HepG2 (cell line): ENCODE results near the gene TM4SF1. TPM values are rescaled to one million over a fixed set of nuclear protein-coding genes. Genes with fewer than 3 reads are reported as not detected.
A peak's percentile ranks its signal among the peaks of the same experiment; 100 is the strongest.

Experiments
- KAT7 ChIP-seq: IDR thresholded peaks from 2 replicates; pipeline ENCODE4 v1.6.1; 2018; ENCODE audit warnings: borderline replicate concordance, missing compliant biosample characterization
- MAFG ChIP-seq: sonication (generic); formaldehyde crosslinking; IDR thresholded peaks from 2 replicates; pipeline ENCODE4 v1.5.1; 2020; ENCODE audit warnings: mild to moderate bottlenecking, missing genetic modification reagents
- MLX ChIP-seq: IDR thresholded peaks from 2 replicates; pipeline ENCODE4 v1.6.1; 2016
- NAIF1 ChIP-seq: sonication (generic); formaldehyde crosslinking; IDR thresholded peaks from 2 replicates; pipeline ENCODE4 v1.5.0; 2020; ENCODE audit warnings: mild to moderate bottlenecking, missing genetic modification reagents, borderline replicate concordance
- NFE2L2 ChIP-seq: fragments of 150-350 bp; IDR thresholded peaks from 2 replicates; pipeline ENCODE4 v1.6.1; 2014; ENCODE audit warnings: low read length
- PATZ1 ChIP-seq: sonication (generic); formaldehyde crosslinking; IDR thresholded peaks from 2 replicates; pipeline ENCODE4 v1.4.0; 2020; ENCODE audit warnings: missing genetic modification reagents
- PHF5A ChIP-seq: IDR thresholded peaks from one replicate; pipeline ENCODE4 v1.6.1; 2018; ENCODE audit warnings: low read depth, missing genetic modification reagents; ENCODE audit not compliant: unreplicated experiment
- TBX2 ChIP-seq: sonication (generic); formaldehyde crosslinking; IDR thresholded peaks from 2 replicates; pipeline ENCODE4 v1.5.0; 2020; ENCODE audit warnings: missing genetic modification reagents, mild to moderate bottlenecking, borderline replicate concordance
- ZBTB37 ChIP-seq: sonication (generic); formaldehyde crosslinking; IDR thresholded peaks from 2 replicates; pipeline ENCODE4 v1.4.0; 2020; ENCODE audit warnings: mild to moderate bottlenecking, missing genetic modification reagents
- ZMAT5 ChIP-seq: sonication (generic); formaldehyde crosslinking; IDR thresholded peaks from 2 replicates; pipeline ENCODE4 v1.5.0; 2020; ENCODE audit warnings: mild to moderate bottlenecking, low read depth, missing genetic modification reagents, borderline replicate concordance
- ZNF280D ChIP-seq: sonication (generic); formaldehyde crosslinking; IDR thresholded peaks from 2 replicates; pipeline ENCODE4 v1.5.1; 2020; ENCODE audit warnings: mild to moderate bottlenecking, missing genetic modification reagents
- ZNF282 ChIP-seq: fragments of 450-650 bp; IDR thresholded peaks from 2 replicates; pipeline ENCODE4 v1.6.1; 2018; ENCODE audit not compliant: partially characterized antibody
- ZNF337 ChIP-seq: sonication (generic); formaldehyde crosslinking; IDR thresholded peaks from 2 replicates; pipeline ENCODE4 v1.5.1; 2020; ENCODE audit warnings: missing genetic modification reagents, low read depth, mild to moderate bottlenecking, borderline replicate concordance
- ZNF710 ChIP-seq: sonication (generic); formaldehyde crosslinking; IDR thresholded peaks from 2 replicates; pipeline ENCODE4 v1.5.0; 2020; ENCODE audit warnings: mild to moderate bottlenecking, missing genetic modification reagents, borderline replicate concordance
- ZNF766 ChIP-seq: sonication (generic); formaldehyde crosslinking; IDR thresholded peaks from 2 replicates; pipeline ENCODE4 v1.5.0; 2020; ENCODE audit warnings: missing genetic modification reagents, borderline replicate concordance
- ZSCAN29 ChIP-seq: sonication (generic); formaldehyde crosslinking; conservative IDR thresholded peaks from 2 replicates; pipeline ENCODE4 v1.4.0; 2020; ENCODE audit warnings: mild to moderate bottlenecking, missing genetic modification reagents
- polyA plus RNA-seq, 8 experiments: library from polyadenylated mRNA; depleted of rRNA in 3 of 8; stranded (reverse) in 7 of 8; unstranded in 1 of 8; fragments of >200 nt; fragmentation: Illumina TruSeq in 4 of 8; extraction: Trizol in 4 of 8; gene quantifications; 2 replicates each; pipeline versions ENCODE4 v1.2.1 to v1.2.3, GENCODE V29; 2011 to 2016; ENCODE audit warnings: low read depth in 4 of 8, missing spikeins in 1 of 8, mixed read lengths in 1 of 8; ENCODE audit not compliant: insufficient read depth in 1 of 8
- total RNA-seq, 5 experiments: library from RNA; depleted of rRNA; stranded (reverse); fragments of >200 nt; fragmentation: Illumina TruSeq; extraction: Trizol; gene quantifications; 2 replicates each; pipeline ENCODE4 v1.2.3, GENCODE V29; 2016; ENCODE audit warnings: low read depth in 1 of 5

Gene TM4SF1
- total and polyA plus RNA-seq, 2 of the 13 experiments (the other 11 are each of a cell fraction or from before 2014, with no cell fraction given), result 431 to 1,359 TPM

- TF ChIP-seq ZNF710 (CRISPR knock-in tag) (no peak), PATZ1 (no peak; the same call in 1 of the 2 replicates), ZNF766 (CRISPR knock-in tag) (no peak), ZBTB37 (CRISPR knock-in tag) (no peak), KAT7 (CRISPR knock-in tag) (peak; percentile 17; the same call in 1 of the 2 replicates), ZNF337 (CRISPR knock-in tag) (no peak), TBX2 (CRISPR knock-in tag) (0 out of 2 replicates have a peak, but pooled peaks have one; percentile 39), NFE2L2 (no peak), MAFG (no peak), ZSCAN29 (CRISPR knock-in tag) (no peak), ZNF282 (no peak), ZMAT5 (CRISPR knock-in tag) (no peak), ZNF280D (peak; percentile 41), PHF5A (CRISPR knock-in tag) (no peak), NAIF1 (CRISPR knock-in tag) (no peak), MLX (CRISPR knock-in tag) (peak; percentile 79)
Observed at GRCh38 chr3:149401212-149401925, 23.9 kb upstream of the TM4SF1 start (continued).
